CD4-positive, CD25-positive, alpha-beta regulatory T cell (primary cell): ENCODE data around the gene EPS8L3. TPM values are rescaled to one million over a fixed set of nuclear protein-coding genes. Genes with fewer than 3 reads are reported as not detected.

Source experiments
- ATAC-seq, 2 donors: fragments of 150-1000 bp; cut with Tn5 transposase; one replicate each; pipeline ENCODE4 v1.10.0; 2021; ENCODE audit warnings: low read depth in 2 of 2, moderate number of reproducible peaks in 2 of 2, moderate library complexity in 1 of 2
- DNase-seq, 3 donors: peaks; one replicate each; pipeline versions ENCODE4 v3.0.0 to v3.0.0-alpha.2; 2012 to 2022; ENCODE audit warnings: mixed read lengths in 1 of 3
- H3K27ac ChIP-seq: one replicate; pipeline ENCODE4 v1.7.0; 2013; ENCODE audit warnings: mild to moderate bottlenecking, low read length; ENCODE audit not compliant: insufficient read depth, poor library complexity, severe bottlenecking
- H3K27me3 ChIP-seq: one replicate; pipeline ENCODE4 v1.7.0; 2013; ENCODE audit warnings: low read length; ENCODE audit not compliant: control insufficient read depth, insufficient read depth
- H3K36me3 ChIP-seq: one replicate; pipeline ENCODE4 v1.7.0; 2013; ENCODE audit warnings: mild to moderate bottlenecking, low read length, moderate library complexity; ENCODE audit not compliant: control insufficient read depth, insufficient read depth
- H3K4me1 ChIP-seq: 2 replicates; pipeline ENCODE4 v1.7.0; 2013; ENCODE audit warnings: mild to moderate bottlenecking, low read length; ENCODE audit not compliant: insufficient read depth, control insufficient read depth, poor library complexity, severe bottlenecking
- H3K4me3 ChIP-seq: one replicate; pipeline ENCODE4 v1.7.0; 2013; ENCODE audit warnings: low read depth, mild to moderate bottlenecking, low read length, moderate library complexity
- H3K9me3 ChIP-seq, 2 experiments: 1 replicate in 1 of 2; 2 replicates in 1 of 2; pipeline ENCODE4 v1.7.0; 2013; ENCODE audit warnings: low read length in 2 of 2, mild to moderate bottlenecking in 1 of 2, moderate library complexity in 1 of 2; ENCODE audit not compliant: control insufficient read depth in 2 of 2
- H3K27ac Mint-ChIP-seq, 3 donors: one replicate each; pipeline ENCODE4 v1.8.0; 2020 to 2022; ENCODE audit warnings: mild to moderate bottlenecking in 3 of 3, mixed read lengths in 3 of 3, moderate library complexity in 2 of 3
- H3K27me3 Mint-ChIP-seq: one replicate; pipeline ENCODE4 v1.8.0; 2022; ENCODE audit warnings: mild to moderate bottlenecking, mixed read lengths
- H3K36me3 Mint-ChIP-seq: one replicate; pipeline ENCODE4 v1.8.0; 2020; ENCODE audit warnings: mixed read lengths
- H3K4me1 Mint-ChIP-seq, 4 donors: one replicate each; pipeline ENCODE4 v1.8.0; 2020 to 2022; ENCODE audit warnings: mixed read lengths in 4 of 4, mild to moderate bottlenecking in 1 of 4
- H3K4me3 Mint-ChIP-seq, 4 donors: one replicate each; pipeline ENCODE4 v1.8.0; 2020 to 2022; ENCODE audit warnings: mild to moderate bottlenecking in 4 of 4, mixed read lengths in 4 of 4, moderate library complexity in 3 of 4
- H3K9me3 Mint-ChIP-seq, 7 donors: one replicate each; pipeline ENCODE4 v1.8.0; 2020 to 2022; ENCODE audit warnings: mixed read lengths in 7 of 7, mild to moderate bottlenecking in 3 of 7, moderate library complexity in 2 of 7
- polyA plus RNA-seq, 4 donors: library from polyadenylated mRNA; unstranded; fragments of 300-500 nt; fragmentation: Illumina TruSeq; gene quantifications; one replicate each; pipeline ENCODE4 v1.2.3, GENCODE V29; 2021
- total RNA-seq: library from RNA; stranded (reverse); gene quantifications from one replicate; pipeline ENCODE4 v1.2.3, GENCODE V29; 2022

EPS8L3 gene
- total and polyA plus RNA-seq, 5 donors from 2014 or later, result not detected

DNA sequence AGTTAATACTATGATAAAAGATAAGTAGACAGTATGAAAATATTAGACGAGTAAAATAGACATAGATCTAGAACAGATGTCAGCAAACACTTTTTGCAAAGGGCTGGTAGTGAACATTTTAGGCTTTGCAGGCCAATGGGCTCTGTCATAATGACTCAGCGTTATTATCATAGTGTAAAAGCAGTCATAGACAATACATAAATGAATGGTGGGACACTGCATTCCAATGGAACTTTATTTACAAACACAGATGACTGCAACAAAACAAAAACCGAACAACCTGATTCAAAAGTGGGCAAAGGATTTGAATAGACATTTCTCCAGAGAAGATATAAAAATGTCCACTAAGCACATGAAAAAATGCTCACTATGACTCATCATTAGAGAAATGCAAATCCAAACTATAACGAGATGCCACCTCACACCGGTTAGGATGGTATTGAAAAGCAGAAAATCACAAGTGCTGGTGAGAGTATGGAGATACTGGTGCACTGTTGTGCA lies 44.3 kb downstream of the EPS8L3 start:
- no peaks in the 10 kb centered on the region for H3K36me3 Mint-ChIP-seq
- peaks cover 0 to 1% (median 0%) of the 10 kb centered on the region in 7 donors for H3K9me3 Mint-ChIP-seq
- no peak overlapping the region for H3K4me3 Mint-ChIP-seq
- Histone ChIP-seq H3K27ac (no peak overlapping the region), H3K36me3 (no peaks in the 10 kb centered on the region), H3K27me3 (peaks cover 5% of the 10 kb centered on the region), H3K4me1 (no peaks in the 10 kb centered on the region), H3K4me3 (no peak overlapping the region), H3K9me3 (no peaks in the 10 kb centered on the region)
- H3K27me3 Mint-ChIP-seq, result peaks cover 15% of the 10 kb centered on the region
- H3K4me1 Mint-ChIP-seq, result no peaks in the 10 kb centered on the region
- H3K27ac Mint-ChIP-seq, result no peak overlapping the region
- DNase-seq (peak in 1 of 3 donors; percentile 19), ATAC-seq (no peak)

DNA sequence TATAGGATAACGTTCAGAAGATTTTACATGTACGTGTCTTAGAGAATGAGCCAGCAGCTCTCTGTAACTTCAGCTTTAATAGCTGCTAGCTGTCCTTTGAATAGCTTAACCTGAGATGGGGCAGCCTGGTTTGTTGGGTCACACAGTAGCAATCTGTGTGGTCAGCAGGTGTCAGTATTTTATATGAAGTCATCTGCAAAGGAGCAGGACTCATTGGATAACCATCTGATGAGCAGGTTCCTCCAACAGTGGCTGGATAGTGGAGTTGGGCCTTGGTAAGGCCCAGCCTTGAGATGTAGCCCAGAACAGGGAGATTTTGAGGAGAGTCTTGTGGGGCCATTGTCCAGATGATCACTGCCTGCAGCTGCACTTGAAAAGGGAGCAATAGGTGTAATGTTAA lies 45.2 kb downstream of the EPS8L3 start:
- ATAC-seq (no peak), DNase-seq (no peak)
- Mint-ChIP-seq H3K27me3 (peaks cover 23% of the 10 kb centered on the region), H3K9me3 (peaks cover 0 to 2% (median 0%) of the 10 kb centered on the region in 7 donors), H3K27ac (no peak overlapping the region), H3K36me3 (no peaks in the 10 kb centered on the region), H3K4me3 (no peak overlapping the region), H3K4me1 (no peaks in the 10 kb centered on the region)
- no peaks in the 10 kb centered on the region for H3K9me3 ChIP-seq
- peaks cover 5% of the 10 kb centered on the region for H3K27me3 ChIP-seq
- H3K4me1 ChIP-seq, result no peaks in the 10 kb centered on the region
- no peak overlapping the region for H3K4me3 ChIP-seq
- no peak overlapping the region for H3K27ac ChIP-seq
- no peaks in the 10 kb centered on the region for H3K36me3 ChIP-seq

GRCh38 chr1:109717729-109718128 lies 46.0 kb downstream of the EPS8L3 start:
- peaks cover 0 to 2% (median 0%) of the 10 kb centered on the region in 7 donors for H3K9me3 Mint-ChIP-seq
- DNase-seq, result no peak
- no peak overlapping the region for H3K27ac Mint-ChIP-seq
- no peak for ATAC-seq
- H3K4me3 Mint-ChIP-seq, result no peak overlapping the region
- H3K36me3 Mint-ChIP-seq, result no peaks in the 10 kb centered on the region
- Histone ChIP-seq H3K27me3 (peaks cover 5% of the 10 kb centered on the region), H3K4me1 (no peaks in the 10 kb centered on the region), H3K27ac (no peak overlapping the region), H3K9me3 (no peaks in the 10 kb centered on the region), H3K36me3 (no peaks in the 10 kb centered on the region), H3K4me3 (no peak overlapping the region)
- H3K4me1 Mint-ChIP-seq, result no peaks in the 10 kb centered on the region
- H3K27me3 Mint-ChIP-seq, result peaks cover 27% of the 10 kb centered on the region

GRCh38 chr1:109716570-109717090 lies 47.1 kb downstream of the EPS8L3 start:
- ATAC-seq (no peak), DNase-seq (no peak)
- Mint-ChIP-seq H3K4me3 (no peak overlapping the region), H3K4me1 (no peaks in the 10 kb centered on the region), H3K27ac (no peak overlapping the region), H3K9me3 (peaks cover 0 to 5% (median 0%) of the 10 kb centered on the region in 7 donors), H3K27me3 (peaks cover 24% of the 10 kb centered on the region), H3K36me3 (no peaks in the 10 kb centered on the region)
- H3K4me1 ChIP-seq, result no peaks in the 10 kb centered on the region
- H3K36me3 ChIP-seq, result no peaks in the 10 kb centered on the region
- H3K9me3 ChIP-seq, result no peaks in the 10 kb centered on the region
- H3K27ac ChIP-seq, result no peak overlapping the region
- H3K27me3 ChIP-seq, result peaks cover 5% of the 10 kb centered on the region
- H3K4me3 ChIP-seq, result no peak overlapping the region

DNA sequence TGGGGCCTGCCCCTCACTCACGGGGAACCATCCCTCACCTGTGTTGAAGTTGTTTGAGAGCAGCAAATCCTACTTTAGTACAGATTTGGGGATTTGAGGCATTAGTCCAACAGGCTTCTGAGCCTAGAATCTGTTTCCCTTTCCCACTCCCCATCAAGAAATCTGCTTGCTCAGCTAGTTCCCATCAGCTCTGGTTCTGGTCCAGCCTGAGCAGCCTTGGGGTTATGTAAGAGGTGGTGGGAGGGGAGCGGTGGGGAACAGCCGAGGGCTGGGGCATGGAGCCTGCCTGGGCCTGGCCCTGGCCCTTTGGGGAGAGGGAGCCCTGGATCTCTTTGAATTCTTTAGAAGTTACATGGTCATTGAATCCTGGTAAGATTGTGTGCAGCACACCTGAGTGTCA lies 47.6 kb downstream of the EPS8L3 start:
- DNase-seq (no peak), ATAC-seq (no peak)
- Mint-ChIP-seq H3K9me3 (peaks cover 0 to 5% (median 0%) of the 10 kb centered on the region in 7 donors), H3K27ac (no peak overlapping the region), H3K4me1 (no peaks in the 10 kb centered on the region), H3K4me3 (no peak overlapping the region), H3K36me3 (no peaks in the 10 kb centered on the region), H3K27me3 (peaks cover 21% of the 10 kb centered on the region)
- H3K27me3 ChIP-seq, result peaks cover 3% of the 10 kb centered on the region
- no peaks in the 10 kb centered on the region for H3K36me3 ChIP-seq
- H3K4me3 ChIP-seq, result no peak overlapping the region
- no peak overlapping the region for H3K27ac ChIP-seq
- no peaks in the 10 kb centered on the region for H3K9me3 ChIP-seq
- H3K4me1 ChIP-seq, result no peaks in the 10 kb centered on the region

GRCh38 chr1:109714661-109715372 lies 48.9 kb downstream of the EPS8L3 start:
- Histone ChIP-seq H3K27ac (no peak overlapping the region), H3K9me3 (no peaks in the 10 kb centered on the region), H3K36me3 (no peaks in the 10 kb centered on the region), H3K4me1 (no peaks in the 10 kb centered on the region), H3K27me3 (no peaks in the 10 kb centered on the region), H3K4me3 (no peak overlapping the region)
- Mint-ChIP-seq H3K27me3 (peaks cover 20% of the 10 kb centered on the region), H3K36me3 (no peaks in the 10 kb centered on the region), H3K9me3 (peaks cover 0 to 5% (median 0%) of the 10 kb centered on the region in 7 donors), H3K4me1 (no peaks in the 10 kb centered on the region), H3K4me3 (no peak overlapping the region), H3K27ac (no peak overlapping the region)
- ATAC-seq (no peak), DNase-seq (no peak)

- Histone ChIP-seq H3K4me1 (no peaks in the 10 kb centered on the region), H3K27me3 (no peaks in the 10 kb centered on the region), H3K27ac (no peak overlapping the region), H3K4me3 (no peak overlapping the region), H3K9me3 (no peaks in the 10 kb centered on the region), H3K36me3 (no peaks in the 10 kb centered on the region)
- H3K27me3 Mint-ChIP-seq, result peaks cover 15% of the 10 kb centered on the region
- no peak overlapping the region for H3K27ac Mint-ChIP-seq
- peaks cover 2 to 10% (median 4%) of the 10 kb centered on the region in 7 donors for H3K9me3 Mint-ChIP-seq
- H3K36me3 Mint-ChIP-seq, result peaks cover 7% of the 10 kb centered on the region
- no peak overlapping the region for H3K4me3 Mint-ChIP-seq
- no peak for DNase-seq
- ATAC-seq, result no peak
- H3K4me1 Mint-ChIP-seq, result no peaks in the 10 kb centered on the region
Observed at GRCh38 chr1:109713636-109714035, 50.1 kb downstream of the EPS8L3 start.
